ENCODE results near the gene LCOR. TPM values are rescaled to one million over a fixed set of nuclear protein-coding genes. Genes with fewer than 3 reads are reported as not detected.

LCOR gene
- total RNA-seq, 3 donors from 2014 or later, result 70.4 to 106 (median 93.0) TPM

DNA sequence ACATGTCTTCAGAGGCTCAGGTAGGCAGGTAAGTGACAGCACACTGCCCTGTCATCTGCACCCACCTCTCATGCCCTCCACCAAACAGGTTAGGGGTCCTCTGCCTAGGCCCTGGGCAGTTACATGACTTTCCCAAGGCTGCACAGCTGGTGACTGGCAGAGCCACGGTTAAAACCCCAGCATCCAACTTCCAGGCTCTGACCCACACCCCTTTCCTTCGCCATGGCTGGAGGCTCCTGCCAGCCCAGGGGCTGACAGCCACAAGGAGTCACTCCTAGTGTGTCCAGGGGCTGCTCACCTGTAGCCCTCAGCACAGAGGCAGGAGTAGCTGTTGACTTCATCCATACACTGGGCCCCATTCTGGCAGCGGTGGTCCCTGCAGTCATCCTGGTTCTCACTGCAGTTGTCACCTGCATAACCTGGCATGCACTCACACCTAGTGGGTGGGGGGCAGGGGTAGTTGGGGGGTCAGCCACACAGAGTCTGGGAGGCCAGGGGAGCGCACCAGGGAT lies 178.7 kb downstream of the LCOR start:
- no peak for DNase-seq
- peaks cover 13% of the 10 kb centered on the region for H3K9me3 ChIP-seq
- no peaks in the 10 kb centered on the region for H3K36me3 ChIP-seq (ENCODE audit: low read depth)
- intact Hi-C loops (cut with DNase I, micrococcal nuclease), result no loop called here
- ATAC-seq, result no peak
- TF ChIP-seq, protein P1, sequence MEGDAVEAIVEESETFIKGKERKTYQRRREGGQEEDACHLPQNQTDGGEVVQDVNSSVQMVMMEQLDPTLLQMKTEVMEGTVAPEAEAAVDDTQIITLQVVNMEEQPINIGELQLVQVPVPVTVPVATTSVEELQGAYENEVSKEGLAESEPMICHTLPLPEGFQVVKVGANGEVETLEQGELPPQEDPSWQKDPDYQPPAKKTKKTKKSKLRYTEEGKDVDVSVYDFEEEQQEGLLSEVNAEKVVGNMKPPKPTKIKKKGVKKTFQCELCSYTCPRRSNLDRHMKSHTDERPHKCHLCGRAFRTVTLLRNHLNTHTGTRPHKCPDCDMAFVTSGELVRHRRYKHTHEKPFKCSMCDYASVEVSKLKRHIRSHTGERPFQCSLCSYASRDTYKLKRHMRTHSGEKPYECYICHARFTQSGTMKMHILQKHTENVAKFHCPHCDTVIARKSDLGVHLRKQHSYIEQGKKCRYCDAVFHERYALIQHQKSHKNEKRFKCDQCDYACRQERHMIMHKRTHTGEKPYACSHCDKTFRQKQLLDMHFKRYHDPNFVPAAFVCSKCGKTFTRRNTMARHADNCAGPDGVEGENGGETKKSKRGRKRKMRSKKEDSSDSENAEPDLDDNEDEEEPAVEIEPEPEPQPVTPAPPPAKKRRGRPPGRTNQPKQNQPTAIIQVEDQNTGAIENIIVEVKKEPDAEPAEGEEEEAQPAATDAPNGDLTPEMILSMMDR (IDR thresholded peaks at IDR 0.05), result no peak
- no peak overlapping the region for H3K4me3 ChIP-seq
- H3K4me1 ChIP-seq (ENCODE audit: low read depth), result no peaks in the 10 kb centered on the region

DNA sequence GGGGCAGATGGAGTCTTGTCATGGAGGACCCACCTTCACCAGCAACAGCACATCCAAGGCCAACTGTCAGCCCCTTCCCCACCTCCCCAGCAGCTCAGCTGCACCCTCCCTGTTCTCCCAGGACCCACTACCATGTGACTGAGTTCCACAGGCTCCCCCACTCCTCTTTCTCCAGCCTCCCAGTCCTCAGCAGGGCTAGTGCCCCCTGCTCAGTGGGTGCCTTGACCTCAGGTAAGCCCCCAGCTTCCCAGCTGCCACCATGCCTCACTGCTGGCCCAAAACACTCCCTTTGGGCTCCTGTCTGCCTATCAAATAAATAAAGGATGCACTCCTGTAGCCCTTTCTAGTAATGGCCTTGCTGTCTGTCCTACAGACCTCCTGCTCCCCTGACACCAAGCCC lies 179.3 kb downstream of the LCOR start:
- Histone ChIP-seq H3K4me1 (ENCODE audit: low read depth) (no peaks in the 10 kb centered on the region), H3K4me3 (no peak overlapping the region), H3K9me3 (peaks cover 13% of the 10 kb centered on the region), H3K36me3 (ENCODE audit: low read depth) (no peaks in the 10 kb centered on the region)
- TF ChIP-seq, protein P1 (IDR thresholded peaks at IDR 0.05), result no peak
- DNase-seq (no peak), ATAC-seq (no peak)
- intact Hi-C loops (cut with DNase I, micrococcal nuclease), result no loop called here

DNA sequence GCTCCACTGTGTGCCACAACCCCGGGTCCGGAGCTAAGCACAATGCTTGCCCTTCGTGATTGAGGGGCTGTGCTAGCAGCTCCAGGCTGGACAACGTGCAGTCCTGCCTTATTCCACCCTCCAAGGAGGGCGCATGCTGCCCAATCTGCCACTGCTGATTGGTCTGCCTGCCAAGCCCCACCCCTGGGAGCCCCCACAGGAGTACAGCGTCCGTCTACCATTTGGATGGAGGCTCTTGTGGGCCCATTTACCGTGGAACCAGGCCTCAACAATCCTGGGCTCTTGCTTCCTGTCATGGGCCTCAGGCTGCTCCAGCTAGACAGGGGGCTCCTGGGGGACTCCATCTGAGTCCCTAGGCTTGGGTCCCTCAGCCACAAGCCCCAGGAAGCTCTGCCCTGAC lies 180.4 kb downstream of the LCOR start:
- TF ChIP-seq, protein P1 (IDR thresholded peaks at IDR 0.05), result no peak
- ATAC-seq, result no peak
- Histone ChIP-seq H3K36me3 (ENCODE audit: low read depth) (no peaks in the 10 kb centered on the region), H3K4me3 (no peak overlapping the region), H3K4me1 (ENCODE audit: low read depth) (no peaks in the 10 kb centered on the region), H3K9me3 (peaks cover 5% of the 10 kb centered on the region)
- intact Hi-C loops (cut with DNase I, micrococcal nuclease), result no loop called here
- DNase-seq, result no peak

DNA sequence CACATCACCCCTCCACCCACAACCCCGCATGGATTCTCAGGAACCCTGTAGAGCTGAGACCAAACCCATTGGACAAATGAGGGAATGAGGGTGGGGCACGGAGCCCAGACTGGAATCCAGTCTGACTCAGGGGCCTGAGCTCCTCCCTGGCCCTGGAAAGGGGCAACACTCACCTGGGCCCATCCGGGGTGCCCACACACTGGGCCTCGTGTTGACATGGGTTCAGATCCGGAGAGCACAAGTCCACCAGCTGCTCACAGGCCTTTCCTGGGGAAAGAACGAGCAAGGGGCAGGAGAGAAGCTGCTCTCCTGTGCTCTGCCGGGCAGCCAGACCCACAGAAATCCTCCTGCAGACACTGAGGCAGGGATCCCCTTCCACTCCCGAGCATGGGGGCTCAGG lies 181.5 kb downstream of the LCOR start:
- intact Hi-C loops (cut with DNase I, micrococcal nuclease), result no loop called here
- DNase-seq (no peak), ATAC-seq (no peak)
- TF ChIP-seq, protein P1 (IDR thresholded peaks at IDR 0.05), result no peak
- no peaks in the 10 kb centered on the region for H3K36me3 ChIP-seq (ENCODE audit: low read depth)
- H3K4me3 ChIP-seq, result no peak overlapping the region
- no peaks in the 10 kb centered on the region for H3K9me3 ChIP-seq
- no peaks in the 10 kb centered on the region for H3K4me1 ChIP-seq (ENCODE audit: low read depth)

DNA sequence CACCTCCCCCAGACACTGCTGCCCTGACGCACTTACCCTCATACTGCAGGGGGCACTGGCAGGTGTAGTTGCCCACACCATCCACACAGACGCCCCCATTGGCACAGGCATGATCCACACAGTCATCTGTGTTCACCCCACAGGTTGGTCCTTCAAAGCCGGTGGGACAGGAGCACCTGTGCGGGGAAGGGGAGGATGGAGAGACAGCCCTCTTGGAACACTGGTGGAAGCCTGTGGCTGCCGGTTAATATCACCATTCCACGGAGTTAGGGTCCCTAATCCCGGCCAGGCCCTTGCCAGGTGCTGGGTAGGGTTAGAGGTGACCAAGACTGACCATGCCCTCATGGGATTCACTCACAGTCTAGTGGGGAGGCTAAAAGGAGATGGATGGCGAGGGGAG lies 181.9 kb downstream of the LCOR start:
- Histone ChIP-seq H3K9me3 (no peaks in the 10 kb centered on the region), H3K4me1 (ENCODE audit: low read depth) (no peaks in the 10 kb centered on the region), H3K36me3 (ENCODE audit: low read depth) (no peaks in the 10 kb centered on the region), H3K4me3 (no peak overlapping the region)
- intact Hi-C loops (cut with DNase I, micrococcal nuclease), result no loop called here
- ATAC-seq, result no peak
- no peak for DNase-seq
- TF ChIP-seq, protein P1 (IDR thresholded peaks at IDR 0.05), result no peak

DNA sequence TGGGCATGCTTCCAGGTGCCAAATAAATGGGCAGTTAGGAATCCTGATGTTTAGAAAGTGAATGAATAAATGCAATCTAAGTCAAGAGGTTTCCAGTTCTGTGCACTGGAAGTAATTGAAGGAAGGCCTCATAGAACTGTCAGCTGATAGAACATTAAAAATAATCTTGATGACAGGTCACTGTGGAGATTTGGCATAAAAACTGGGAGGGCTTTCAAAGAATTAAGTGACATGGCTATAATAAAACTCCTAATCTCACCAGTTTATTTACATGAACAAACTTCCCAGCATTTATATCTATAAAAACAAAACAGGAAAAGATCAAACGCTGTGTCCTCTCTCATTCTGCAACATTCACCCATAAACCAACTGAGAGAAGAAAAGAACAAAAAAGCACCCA lies 183.1 kb downstream of the LCOR start:
- intact Hi-C loops (cut with DNase I, micrococcal nuclease), result no loop called here
- no peak for ATAC-seq
- Histone ChIP-seq H3K36me3 (ENCODE audit: low read depth) (no peaks in the 10 kb centered on the region), H3K9me3 (no peaks in the 10 kb centered on the region), H3K4me1 (ENCODE audit: low read depth) (no peaks in the 10 kb centered on the region), H3K4me3 (no peak overlapping the region)
- TF ChIP-seq, protein P1 (IDR thresholded peaks at IDR 0.05), result no peak
- no peak for DNase-seq
